B cell (primary cell): ENCODE measurements around the gene BBOX1. TPM values are rescaled to one million over a fixed set of nuclear protein-coding genes. Genes with fewer than 3 reads are reported as not detected.

Experiments
- ATAC-seq: fragments of 200-7000 bp; cut with Tn5 transposase; one replicate; pipeline ENCODE4 v1.10.0; 2021; ENCODE audit warnings: low read depth, mild to moderate bottlenecking, moderate number of reproducible peaks, moderate library complexity
- CTCF ChIA-PET: fragments of 350-600 bp; sonication (Branson Sonifier 250); formaldehyde crosslinking; loops from one replicate; lab custom pipeline; 2021; ENCODE audit warnings: antibody characterized with exemption, inconsistent platforms; lab: Charles Lee
- POLR2A ChIA-PET: fragments of 350-600 bp; sonication (Branson Sonifier 250); formaldehyde crosslinking; loops from one replicate; lab custom pipeline; 2021; ENCODE audit warnings: antibody characterized with exemption; lab: Charles Lee
- DNase-seq: peaks from one replicate; pipeline ENCODE4 v3.0.0; 2013
- H2AFZ ChIP-seq: 2 replicates; pipeline ENCODE4 v1.6.1; 2012; ENCODE audit warnings: mild to moderate bottlenecking, low read depth, low read length; ENCODE audit not compliant: insufficient read depth, poor library complexity, severe bottlenecking
- H3K27ac ChIP-seq, 2 donors: 1 replicate in 1 of 2; 2 replicates in 1 of 2; pipeline ENCODE4 v1.5.1; 2012 to 2013; ENCODE audit warnings: low read length in 2 of 2, mild to moderate bottlenecking in 2 of 2, moderate library complexity in 1 of 2
- H3K27me3 ChIP-seq, 4 experiments: fragments of 200-600 bp in 1 of 4; sonication (generic) in 1 of 4; replicated peaks in 1 of 4; 1 replicate in 2 of 4; 2 replicates in 2 of 4; pipeline versions ENCODE4 v1.6.1 to v1.7.0; 2013 to 2016; ENCODE audit warnings: low read length in 3 of 4, mild to moderate bottlenecking in 2 of 4, mixed read lengths in 1 of 4, moderate library complexity in 1 of 4; ENCODE audit not compliant: insufficient read depth in 4 of 4, control insufficient read depth in 3 of 4; ENCODE audit errors: control extremely low read depth in 1 of 4
- H3K36me3 ChIP-seq, 2 experiments: replicated peaks in 1 of 2; 1 replicate in 1 of 2; 2 replicates in 1 of 2; pipeline versions ENCODE4 v1.6.1 to v1.7.1; 2013; ENCODE audit warnings: low read length in 1 of 2; ENCODE audit not compliant: insufficient read depth in 2 of 2, control insufficient read depth in 1 of 2; ENCODE audit errors: control extremely low read depth in 1 of 2, extremely low read depth in 1 of 2
- H3K4me1 ChIP-seq, 2 donors: fragments of 200-600 bp in 1 of 2; sonication (generic) in 1 of 2; 1 replicate in 1 of 2; 2 replicates in 1 of 2; pipeline versions ENCODE4 v1.5.1 to v1.6.1; 2013 to 2017; ENCODE audit warnings: low read length in 2 of 2; ENCODE audit not compliant: control insufficient read depth in 2 of 2, insufficient read depth in 2 of 2
- H3K4me2 ChIP-seq: replicated peaks from 2 replicates; pipeline ENCODE3; 2012; ENCODE audit warnings: mild to moderate bottlenecking, low read depth, low read length; ENCODE audit not compliant: poor library complexity, severe bottlenecking
- H3K4me3 ChIP-seq, 5 experiments: fragments of 200-600 bp in 1 of 5; sonication (generic) in 1 of 5; 1 replicate in 3 of 5; 2 replicates in 2 of 5; pipeline versions ENCODE4 v1.5.1 to v1.7.0; 2011 to 2016; ENCODE audit warnings: low read length in 4 of 5, mild to moderate bottlenecking in 4 of 5, low read depth in 2 of 5, control low read depth in 1 of 5, moderate library complexity in 1 of 5; ENCODE audit not compliant: insufficient read depth in 1 of 5; ENCODE audit errors: control extremely low read depth in 1 of 5, extremely low read depth in 1 of 5
- H3K79me2 ChIP-seq: fragments of 200-600 bp; sonication (generic); one replicate; pipeline ENCODE4 v1.6.0; 2016; ENCODE audit warnings: low read length; ENCODE audit not compliant: control insufficient read depth, insufficient read depth
- H3K9ac ChIP-seq: fragments of 200-600 bp; sonication (generic); 2 replicates; pipeline ENCODE4 v1.6.1; 2017; ENCODE audit warnings: mild to moderate bottlenecking, low read length, moderate library complexity
- H3K9me3 ChIP-seq, 3 donors: one replicate each; pipeline versions ENCODE4 v1.6.1 to v1.7.1; 2013; ENCODE audit warnings: low read length in 2 of 3; ENCODE audit not compliant: control insufficient read depth in 2 of 3, insufficient read depth in 1 of 3; ENCODE audit errors: control extremely low read depth in 1 of 3
- H4K20me1 ChIP-seq: 2 replicates; pipeline ENCODE4 v1.6.0; 2012; ENCODE audit warnings: mild to moderate bottlenecking, low read length; ENCODE audit not compliant: insufficient read depth, control insufficient read depth, poor library complexity, severe bottlenecking
- H3K27ac Mint-ChIP-seq: one replicate; pipeline ENCODE4 v1.8.0; 2021; ENCODE audit warnings: mixed read lengths
- H3K27me3 Mint-ChIP-seq: one replicate; pipeline ENCODE4 v1.8.0; 2021; ENCODE audit warnings: mixed read lengths
- H3K4me1 Mint-ChIP-seq: one replicate; pipeline ENCODE4 v1.8.0; 2021; ENCODE audit warnings: mixed read lengths
- H3K4me3 Mint-ChIP-seq: one replicate; pipeline ENCODE4 v1.8.0; 2021; ENCODE audit warnings: mixed read lengths
- H3K9me3 Mint-ChIP-seq: one replicate; pipeline ENCODE4 v1.8.0; 2022; ENCODE audit warnings: mixed read lengths; ENCODE audit not compliant: insufficient read depth
- CTCF ChIP-seq: fragments of 200-600 bp; IDR thresholded peaks from one replicate; pipeline ENCODE4 v1.8.0; 2022; ENCODE audit warnings: antibody characterized with exemption, mild to moderate bottlenecking
- EZH2 ChIP-seq: IDR thresholded peaks from 2 replicates; pipeline ENCODE4 v1.6.1; 2012; ENCODE audit warnings: borderline replicate concordance, low read depth, mild to moderate bottlenecking, moderate library complexity, low read length; ENCODE audit not compliant: insufficient read depth, poor library complexity, severe bottlenecking
- WGBS: methylation state at CpG from one replicate; pipeline ENCODE4 v1.1.5; 2013; ENCODE audit warnings: missing lambda C conversion rate; ENCODE audit not compliant: insufficient coverage; 5-methylcytosine and 5-hydroxymethylcytosine counted together
- intact Hi-C: fragments of 100-400 bp; cut with micrococcal nuclease; formaldehyde crosslinking; loops from one replicate; pipeline ENCODE4 v1.10.0; 2022
- polyA plus RNA-seq: library from polyadenylated mRNA; depleted of rRNA; stranded (reverse); fragments of >200 nt; gene quantifications from 2 replicates; pipeline ENCODE4 v1.2.3, GENCODE V29; 2012
- total RNA-seq, 2 donors: library from RNA; stranded (reverse); fragments of 120-200 nt in 1 of 2; gene quantifications; 1 replicate in 1 of 2; 2 replicates in 1 of 2; pipeline versions ENCODE4 v1.2.3 to v1.2.4, GENCODE V29; 2013 to 2022

BBOX1 gene
- total and polyA plus RNA-seq, 2 donors (not counting 1 experiment from before 2014, with no cell fraction given), result not detected

- Mint-ChIP-seq H3K27me3 (no peaks in the 10 kb centered on the region), H3K4me3 (no peak overlapping the region), H3K4me1 (no peaks in the 10 kb centered on the region), H3K9me3 (peaks cover 10% of the 10 kb centered on the region), H3K27ac (no peak overlapping the region)
- TF ChIP-seq EZH2 (no peak), CTCF (no peak)
- intact Hi-C loops, result no loop called here
- DNase-seq (no peak), ATAC-seq (no peak)
- Histone ChIP-seq H3K4me1 (no peaks in the 10 kb centered on the region), H3K36me3 (no peaks in the 10 kb centered on the region), H3K27ac (no peak overlapping the region), H3K79me2 (no peaks in the 10 kb centered on the region), H3K27me3 (no peaks in the 10 kb centered on the region), H3K4me2 (no peak overlapping the region), H3K9me3 (peaks cover 0 to 7% (median 5%) of the 10 kb centered on the region in 3 donors), H3K9ac (no peak overlapping the region), H2AFZ (no peak overlapping the region), H3K4me3 (no peak overlapping the region), H4K20me1 (no peaks in the 10 kb centered on the region)
- no CpG with 5 or more reads among the region's 1 CpG for WGBS
- ChIA-PET POLR2A (no interaction called here), CTCF (no interaction called here)
These were observed 101.0 kb downstream of the BBOX1 start for GRCh38 chr11:27141576-27141975.

GRCh38 chr11:27147916-27148315, 107.3 kb downstream of the BBOX1 start:
- no peaks in the 10 kb centered on the region for H3K4me1 ChIP-seq
- Mint-ChIP-seq H3K9me3 (no peaks in the 10 kb centered on the region), H3K27ac (no peak overlapping the region), H3K4me3 (no peak overlapping the region), H3K27me3 (no peaks in the 10 kb centered on the region), H3K4me1 (no peaks in the 10 kb centered on the region)
- intact Hi-C loops, result no loop called here
- DNase-seq (no peak), ATAC-seq (no peak)
- H3K36me3 ChIP-seq, result no peaks in the 10 kb centered on the region
- H3K9me3 ChIP-seq, result no peaks in the 10 kb centered on the region
- no peak overlapping the region for H3K4me2 ChIP-seq
- ChIA-PET CTCF (no interaction called here), POLR2A (no interaction called here)
- no peaks in the 10 kb centered on the region for H3K27me3 ChIP-seq
- H3K9ac ChIP-seq, result no peak overlapping the region
- H4K20me1 ChIP-seq, result no peaks in the 10 kb centered on the region
- H3K4me3 ChIP-seq, result no peak overlapping the region
- no peaks in the 10 kb centered on the region for H3K79me2 ChIP-seq
- no peak overlapping the region for H2AFZ ChIP-seq
- no peak overlapping the region for H3K27ac ChIP-seq
- TF ChIP-seq EZH2 (no peak), CTCF (no peak)
- WGBS, result no CpG with 5 or more reads among the region's 1 CpG
